Neural cell (in vitro differentiated cells): Measurements from ENCODE around the gene KCNRG. TPM values are rescaled to one million over a fixed set of nuclear protein-coding genes. Genes with fewer than 3 reads are reported as not detected.

Experiments used
- H2AFZ ChIP-seq: fragments of 200-600, 300-800 bp; sonication (generic), shearing (Covaris generic); 2 replicates; pipeline ENCODE4 v1.6.0; 2014; ENCODE audit warnings: low read depth, mild to moderate bottlenecking, antibody characterized with exemption, low read length, moderate library complexity
- H3F3A ChIP-seq: fragments of 200-600 bp; shearing (Covaris generic); 2 replicates; pipeline ENCODE4 v1.6.1; 2016; ENCODE audit warnings: mild to moderate bottlenecking, moderate library complexity, mixed read lengths, antibody characterized with exemption, low read length; ENCODE audit not compliant: insufficient read depth, poor library complexity, severe bottlenecking
- H3K27ac ChIP-seq: fragments of 200-600, 300-800 bp; sonication (generic), shearing (Covaris generic); 2 replicates; pipeline ENCODE4 v1.5.1; 2014; ENCODE audit warnings: mild to moderate bottlenecking, low read length, moderate library complexity
- H3K27me3 ChIP-seq: fragments of 300-800, 200-600 bp; sonication (generic), shearing (Covaris generic); 2 replicates; pipeline ENCODE4 v1.6.0; 2014; ENCODE audit warnings: mild to moderate bottlenecking, low read depth, low read length, moderate library complexity; ENCODE audit not compliant: insufficient read depth
- H3K36me3 ChIP-seq: fragments of 300-800, 200-600 bp; sonication (generic), shearing (Covaris generic); 2 replicates; pipeline ENCODE4 v1.5.1; 2014; ENCODE audit warnings: mild to moderate bottlenecking, antibody characterized with exemption, low read length, moderate library complexity; ENCODE audit not compliant: insufficient read depth
- H3K4me2 ChIP-seq: fragments of 300-800, 200-600 bp; sonication (generic), shearing (Covaris generic); 2 replicates; pipeline ENCODE4 v1.6.0; 2014; ENCODE audit warnings: mild to moderate bottlenecking, low read length
- H3K4me3 ChIP-seq: fragments of 300-800, 200-600 bp; sonication (generic), shearing (Covaris generic); 2 replicates; pipeline ENCODE4 v1.5.1; 2014; ENCODE audit warnings: mild to moderate bottlenecking, low read length, moderate library complexity
- H3K79me2 ChIP-seq: fragments of 200-600 bp; shearing (Covaris generic); replicated peaks from 2 replicates; pipeline ENCODE4 v1.6.0; 2014; ENCODE audit warnings: mild to moderate bottlenecking, low read length, moderate library complexity; ENCODE audit not compliant: insufficient read depth
- H3K9ac ChIP-seq: fragments of 300-800, 200-600 bp; sonication (generic), shearing (Covaris generic); 2 replicates; pipeline ENCODE4 v1.6.1; 2016; ENCODE audit warnings: mild to moderate bottlenecking, low read length, mixed read lengths
- H3K9me2 ChIP-seq: fragments of 200-600 bp; shearing (Covaris generic); 2 replicates; pipeline ENCODE4 v1.6.1; 2016; ENCODE audit warnings: mild to moderate bottlenecking, low read length, mixed read lengths; ENCODE audit not compliant: insufficient read depth
- H3K9me3 ChIP-seq: fragments of 200-600, 300-800 bp; sonication (generic), shearing (Covaris generic); 2 replicates; pipeline ENCODE4 v1.6.1; 2016; ENCODE audit warnings: mild to moderate bottlenecking, mixed run types, low read length, moderate library complexity, mixed read lengths
- H4K20me1 ChIP-seq: fragments of 200-600 bp; shearing (Covaris generic); 2 replicates; pipeline ENCODE4 v1.6.1; 2016; ENCODE audit warnings: mild to moderate bottlenecking, mixed run types; ENCODE audit not compliant: insufficient read depth
- CTCF ChIP-seq: fragments of 450-650 bp; IDR thresholded peaks from 2 replicates; pipeline ENCODE4 v1.5.1; 2014; ENCODE audit warnings: antibody characterized with exemption, mild to moderate bottlenecking, moderate library complexity; ENCODE audit not compliant: poor library complexity, severe bottlenecking
- EP300 ChIP-seq: fragments of 450-650 bp; conservative IDR thresholded peaks from 2 replicates; pipeline ENCODE4 v1.6.1; 2014; ENCODE audit warnings: antibody characterized with exemption, mild to moderate bottlenecking, moderate library complexity; ENCODE audit not compliant: poor library complexity, severe bottlenecking
- EZH2 ChIP-seq: fragments of 200-600, 300-800 bp; shearing (Covaris generic), sonication (generic); IDR thresholded peaks from 2 replicates; pipeline ENCODE4 v1.6.1; 2014; ENCODE audit warnings: antibody characterized with exemption, low read length, borderline replicate concordance, mild to moderate bottlenecking; ENCODE audit not compliant: insufficient read depth, poor library complexity, severe bottlenecking
- MXI1 ChIP-seq: fragments of 450-650 bp; conservative IDR thresholded peaks from 2 replicates; pipeline ENCODE4 v1.6.1; 2014; ENCODE audit warnings: antibody characterized with exemption, mild to moderate bottlenecking; ENCODE audit not compliant: poor library complexity, severe bottlenecking
- POLR2AphosphoS5 ChIP-seq: IDR thresholded peaks from 2 replicates; pipeline ENCODE4 v1.6.1; 2012
- RAD21 ChIP-seq: fragments of 450-650 bp; conservative IDR thresholded peaks from 2 replicates; pipeline ENCODE4 v1.6.1; 2014; ENCODE audit warnings: antibody characterized with exemption, mild to moderate bottlenecking, moderate library complexity
- REST ChIP-seq: IDR thresholded peaks from 2 replicates; pipeline ENCODE4 v1.6.1; 2012; ENCODE audit warnings: borderline replicate concordance
- SMC3 ChIP-seq: fragments of 450-650 bp; conservative IDR thresholded peaks from 2 replicates; pipeline ENCODE4 v1.6.1; 2014; ENCODE audit warnings: antibody characterized with exemption, mild to moderate bottlenecking, moderate library complexity; ENCODE audit not compliant: poor library complexity
- TAF1 ChIP-seq: IDR thresholded peaks from 2 replicates; pipeline ENCODE4 v1.6.1; 2012; ENCODE audit warnings: low read depth
- polyA minus RNA-seq: library from RNA; depleted of rRNA, polyadenylated mRNA; stranded (reverse); fragments of >200 nt; gene quantifications from 2 replicates; pipeline ENCODE4 v1.2.3, GENCODE V29; 2014
- polyA plus RNA-seq: library from polyadenylated mRNA; depleted of rRNA; stranded (reverse); fragments of >200 nt; gene quantifications from 2 replicates; pipeline ENCODE4 v1.2.3, GENCODE V29; 2014

Gene KCNRG
- polyA plus RNA-seq, result 3.3 and 6.7 TPM in 2 replicates
- polyA minus RNA-seq, result 18.6 and 21.2 TPM in 2 replicates

- H3K36me3 ChIP-seq, result peaks cover 9% of the 10 kb centered on the region
- H3K27me3 ChIP-seq, result no peaks in the 10 kb centered on the region
- H3K4me2 ChIP-seq, result no peak within 1 kb of the TSS
- H3K9me2 ChIP-seq, result no peaks in the 10 kb centered on the region
- no peaks in the 10 kb centered on the region for H3F3A ChIP-seq
- TF ChIP-seq CTCF (no peak), EZH2 (no peak), SMC3 (no peak), RAD21 (no peak), POLR2AphosphoS5 (no peak), MXI1 (no peak), TAF1 (no peak), REST (no peak), EP300 (no peak)
- no peak within 1 kb of the TSS for H3K4me3 ChIP-seq
- H2AFZ ChIP-seq, result no peak within 1 kb of the TSS
- H3K79me2 ChIP-seq, result peaks cover 15% of the 10 kb centered on the region
- no peak within 1 kb of the TSS for H3K27ac ChIP-seq
- H3K9me3 ChIP-seq, result no peaks in the 10 kb centered on the region
- no peak within 1 kb of the TSS for H3K9ac ChIP-seq
- no peaks in the 10 kb centered on the region for H4K20me1 ChIP-seq
Observed at GRCh38 chr13:50015258-50015657, at the start of gene KCNRG. KCNRG (plus strand) TSS chr13:50015444; CDS start chr13:50015494, 50 bp downstream.

- Histone ChIP-seq H3K27me3 (no peaks in the 10 kb centered on the region), H3K79me2 (no peaks in the 10 kb centered on the region), H3K9me2 (no peaks in the 10 kb centered on the region), H3K9me3 (no peaks in the 10 kb centered on the region), H3K36me3 (no peaks in the 10 kb centered on the region), H4K20me1 (no peaks in the 10 kb centered on the region), H3K9ac (no peak overlapping the region), H3K4me2 (no peak overlapping the region), H3K4me3 (no peak overlapping the region), H3K27ac (no peak overlapping the region), H2AFZ (no peak overlapping the region), H3F3A (no peaks in the 10 kb centered on the region)
- no peak for TF ChIP-seq REST
- TF ChIP-seq CTCF, result no peak
- no peak for TF ChIP-seq SMC3
- TF ChIP-seq RAD21, result no peak
- no peak for TF ChIP-seq TAF1
- TF ChIP-seq EZH2, result no peak
- no peak for TF ChIP-seq EP300
- no peak for TF ChIP-seq POLR2AphosphoS5
Observed at GRCh38 chr13:49967456-49967855, 47.8 kb upstream of the KCNRG start.
